Upper lobe of left lung (tissue), 6 donors: ENCODE data around the gene SLC9A5. TPM values are rescaled to one million over a fixed set of nuclear protein-coding genes. Genes with fewer than 3 reads are reported as not detected.

ENCODE experiments used
- ATAC-seq, 2 donors: fragments of 200-7000 bp; cut with Tn5 transposase; one replicate each; pipeline ENCODE4 v1.9.1; 2022; ENCODE audit warnings: mild to moderate bottlenecking in 2 of 2, moderate library complexity in 2 of 2; ENCODE audit not compliant: low FRiP score in 2 of 2
- DNase-seq, 2 donors: peaks; one replicate each; pipeline ENCODE4 v3.0.0-alpha.2; 2019 to 2020
- H3K27ac ChIP-seq, 4 donors: fragments of 200-600 bp; sonication (generic); one replicate each; pipeline ENCODE4 v1.5.1; 2016 to 2019
- H3K27me3 ChIP-seq, 4 donors: fragments of 200-600 bp; sonication (generic); one replicate each; pipeline ENCODE4 v1.5.1; 2017 to 2019
- H3K36me3 ChIP-seq, 4 donors: fragments of 200-600 bp; sonication (generic); one replicate each; pipeline ENCODE4 v1.5.1; 2016 to 2019
- H3K4me1 ChIP-seq, 4 donors: fragments of 200-600 bp; sonication (generic); one replicate each; pipeline ENCODE4 v1.5.1; 2018 to 2019
- H3K4me3 ChIP-seq, 4 donors: fragments of 200-600 bp; sonication (generic); one replicate each; pipeline ENCODE4 v1.5.1; 2017 to 2019; ENCODE audit warnings: mild to moderate bottlenecking in 2 of 4, moderate library complexity in 1 of 4
- H3K9me3 ChIP-seq, 4 donors: fragments of 200-600 bp; sonication (generic); one replicate each; pipeline ENCODE4 v1.5.1; 2018 to 2019
- CTCF ChIP-seq, 6 experiments: fragments of 450-650 bp in 4 of 6; fragments of 200-600 bp in 2 of 6; sonication (generic) in 2 of 6; IDR thresholded peaks; one replicate each; pipeline ENCODE4 v1.5.1; 2016 to 2019; ENCODE audit warnings: antibody characterized with exemption in 6 of 6
- EP300 ChIP-seq, 4 donors: sonication (generic); formaldehyde crosslinking; IDR thresholded peaks; one replicate each; pipeline ENCODE4 v1.5.1; 2017; ENCODE audit warnings: antibody characterized with exemption in 4 of 4, control low read depth in 2 of 4
- POLR2A ChIP-seq, 4 donors: fragments of 450-650 bp; IDR thresholded peaks; one replicate each; pipeline ENCODE4 v1.5.1; 2016 to 2017; ENCODE audit warnings: antibody characterized with exemption in 4 of 4, mild to moderate bottlenecking in 2 of 4
- POLR2AphosphoS5 ChIP-seq, 2 donors: sonication (generic); formaldehyde crosslinking; IDR thresholded peaks; one replicate each; pipeline ENCODE4 v1.5.1; 2017; ENCODE audit warnings: antibody characterized with exemption in 2 of 2
- WGBS, 2 donors: methylation state at CpG; one replicate each; pipeline ENCODE4 v1.1.5; 2017 to 2018; 5-methylcytosine and 5-hydroxymethylcytosine counted together
- total RNA-seq, 6 donors: library from RNA; depleted of rRNA in 4 of 6; stranded (reverse); fragments of >200 nt in 4 of 6; gene quantifications; one replicate each; pipeline versions ENCODE4 v1.1.0 to v1.2.1, GENCODE V29; 2016 to 2021
- donor health status: DM: no; HTN: no; CAD: no; lungs with moderate emphysema.
- donor health status: DM: no; HTN: yes; CAD: no; lungs with severe emphysema.

SLC9A5 gene
- total RNA-seq, 6 donors from 2014 or later: 0.76 to 28.3 (median 4.1) TPM

DNA sequence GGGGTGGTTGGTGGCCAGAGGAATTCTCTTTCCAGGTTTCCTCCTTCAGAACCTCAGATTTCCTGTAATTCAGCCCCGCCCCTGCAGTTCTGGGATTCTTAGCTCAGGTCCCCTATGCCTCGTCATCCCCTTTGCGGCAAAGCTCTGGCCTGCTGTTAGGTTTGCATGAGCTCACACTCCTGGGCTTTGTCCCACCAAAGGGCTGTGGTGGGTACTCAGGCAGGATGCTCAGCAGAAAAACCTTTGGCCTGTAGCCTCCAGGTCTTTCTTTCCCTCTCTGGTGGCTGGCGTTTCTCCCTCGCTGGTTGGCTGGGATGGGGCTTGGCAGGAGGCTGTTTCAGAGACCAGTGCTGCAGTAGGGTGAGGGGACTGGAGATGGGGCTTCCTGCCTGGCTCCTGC, 21.0 kb downstream of the SLC9A5 start:
- Histone ChIP-seq H3K27ac (no peak overlapping the region), H3K4me1 (peaks cover 0 to 5% (median 0%) of the 10 kb centered on the region in 4 donors), H3K9me3 (no peaks in the 10 kb centered on the region), H3K27me3 (no peaks in the 10 kb centered on the region), H3K36me3 (no peaks in the 10 kb centered on the region), H3K4me3 (no peak overlapping the region)
- TF ChIP-seq POLR2A (IDR thresholded peaks at IDR 0.05) (no peak), POLR2AphosphoS5 (IDR thresholded peaks at IDR 0.05) (no peak), CTCF (IDR thresholded peaks at IDR 0.05) (no peak), EP300 (IDR thresholded peaks at IDR 0.05) (no peak)
- peak in 1 of 2 donors; percentile 56 for ATAC-seq
- 54 to 55% methylated on average over 5 of the region's 5 CpGs for WGBS, 2 donors
- peak in 1 of 2 donors; percentile 35 for DNase-seq

DNA sequence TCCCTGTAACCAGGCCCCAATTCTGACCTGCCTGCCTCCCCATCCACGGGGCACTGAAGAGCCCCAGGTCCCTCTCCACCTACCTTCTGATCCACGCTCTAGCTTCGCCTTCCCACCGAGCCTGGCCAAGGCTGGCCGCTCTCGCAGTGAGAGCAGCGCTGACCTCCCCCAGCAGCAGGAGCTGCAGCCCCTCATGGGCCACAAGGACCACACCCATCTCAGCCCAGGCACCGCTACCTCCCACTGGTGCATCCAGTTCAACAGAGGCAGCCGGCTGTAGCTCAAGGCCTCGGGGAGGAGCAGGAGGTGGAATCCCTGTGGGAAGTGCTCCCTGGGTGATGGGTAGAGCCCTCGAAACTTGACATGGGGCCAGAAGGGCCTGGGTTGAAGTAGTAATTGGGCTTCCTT, 22.2 kb downstream of the SLC9A5 start:
- ATAC-seq (peak in 1 of 2 donors; percentile 24), DNase-seq (no peak)
- peaks cover 0 to 5% (median 0%) of the 10 kb centered on the region in 4 donors for H3K4me1 ChIP-seq
- no peak for TF ChIP-seq EP300 (IDR thresholded peaks at IDR 0.05)
- TF ChIP-seq POLR2AphosphoS5 (IDR thresholded peaks at IDR 0.05): no peak
- TF ChIP-seq POLR2A (IDR thresholded peaks at IDR 0.05): no peak
- no peak for TF ChIP-seq CTCF (IDR thresholded peaks at IDR 0.05)
- no peaks in the 10 kb centered on the region for H3K27me3 ChIP-seq
- peaks cover 0 to 5% (median 0%) of the 10 kb centered on the region in 4 donors for H3K36me3 ChIP-seq
- no peak overlapping the region for H3K4me3 ChIP-seq
- no peaks in the 10 kb centered on the region for H3K9me3 ChIP-seq
- no peak overlapping the region for H3K27ac ChIP-seq
- 90 to 91% methylated on average over 11 of the region's 11 CpGs for WGBS, 2 donors

GRCh38 chr16:67271446-67271845, 22.7 kb downstream of the SLC9A5 start:
- 90 to 94% methylated on average over 3 to 4 of the region's 4 CpGs for WGBS, 2 donors
- TF ChIP-seq POLR2A (IDR thresholded peaks at IDR 0.05) (no peak), EP300 (IDR thresholded peaks at IDR 0.05) (no peak), POLR2AphosphoS5 (IDR thresholded peaks at IDR 0.05) (no peak), CTCF (IDR thresholded peaks at IDR 0.05) (no peak)
- Histone ChIP-seq H3K36me3 (peaks cover 0 to 7% (median 0%) of the 10 kb centered on the region in 4 donors), H3K9me3 (no peaks in the 10 kb centered on the region), H3K4me1 (peaks cover 0 to 5% (median 0%) of the 10 kb centered on the region in 4 donors), H3K27me3 (no peaks in the 10 kb centered on the region), H3K27ac (no peak overlapping the region), H3K4me3 (no peak overlapping the region)
- no peak for DNase-seq
- ATAC-seq: peak in 1 of 2 donors; percentile 8

- TF ChIP-seq EP300 (IDR thresholded peaks at IDR 0.05): no peak
- TF ChIP-seq POLR2AphosphoS5 (IDR thresholded peaks at IDR 0.05): no peak
- no peak for TF ChIP-seq CTCF (IDR thresholded peaks at IDR 0.05)
- no peak for TF ChIP-seq POLR2A (IDR thresholded peaks at IDR 0.05)
- Histone ChIP-seq H3K4me1 (peaks cover 20 to 25% (median 23%) of the 10 kb centered on the region in 4 donors), H3K4me3 (no peak overlapping the region), H3K27ac (no peak overlapping the region), H3K27me3 (no peaks in the 10 kb centered on the region), H3K9me3 (no peaks in the 10 kb centered on the region), H3K36me3 (peaks cover 0 to 10% (median 0%) of the 10 kb centered on the region in 4 donors)
- ATAC-seq: no peak
- WGBS, 2 donors: 82 to 86% methylated on average over 2 of the region's 2 CpGs
- DNase-seq: no peak
Observed at GRCh38 chr16:67275321-67275720, 26.5 kb downstream of the SLC9A5 start.
